ENCODE measurements around the gene PDIA5. TPM values are rescaled to one million over a fixed set of nuclear protein-coding genes. Genes with fewer than 3 reads are reported as not detected.
A peak's percentile ranks its signal among the peaks of the same experiment; 100 is the strongest.
"Not testable (repeated sequence)": the region's sequence is repeated elsewhere in the genome, so short reads cannot be mapped to it uniquely, and the experiment has no call there.

Gene PDIA5
- total RNA-seq, 1 experiment from 2014 or later, result 24.3 TPM

DNA sequence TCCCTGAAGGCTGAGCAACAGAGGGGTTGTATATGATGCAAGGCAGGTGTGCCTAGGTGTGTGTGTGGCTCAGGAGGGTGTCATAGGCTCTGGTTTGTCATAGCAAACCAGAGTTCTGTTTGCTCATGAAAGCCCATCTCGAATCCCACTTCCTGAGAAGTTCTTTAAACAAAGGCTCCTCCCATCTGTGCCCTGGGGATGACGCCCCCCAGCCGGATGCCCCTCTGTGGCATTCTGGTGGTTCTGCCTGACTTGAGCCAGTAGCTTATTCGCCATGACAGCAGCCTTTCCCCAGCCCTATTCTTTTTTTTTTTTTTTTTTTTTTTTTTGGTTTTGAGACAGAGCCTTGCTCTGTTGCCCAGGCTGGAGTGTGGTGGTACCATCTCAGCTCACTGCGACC, 45.4 kb downstream of the PDIA5 start:
- no peaks in the 10 kb centered on the region; a peak in 1 of 5 replicates for H3K9me3 Mint-ChIP-seq
- Histone ChIP-seq H4K91ac (ENCODE audit: insufficient read length, low read depth, low read length) (no peak overlapping the region), H3K23me2 (ENCODE audit: insufficient read length, low read depth, low read length, poor library complexity, severe bottlenecking) (no peaks in the 10 kb centered on the region), H3K23ac (ENCODE audit: insufficient read length, low read depth, low read length) (no peak overlapping the region), H3K9ac (ENCODE audit: extremely low read depth, insufficient read length, low read length) (no peak overlapping the region), H4K5ac (ENCODE audit: insufficient read length, low read depth, low read length) (no peak overlapping the region), H3K27me3 (ENCODE audit: insufficient read depth, low read length) (no peaks in the 10 kb centered on the region), H2BK5ac (ENCODE audit: insufficient read length, low read length) (no peak overlapping the region), H4K8ac (replicated peaks; ENCODE audit: insufficient read length, low read depth, low read length) (no peak overlapping the region), H3K9me3 (ENCODE audit: control insufficient read depth, low read depth, low read length) (no peaks in the 10 kb centered on the region), H3K4me2 (ENCODE audit: insufficient read depth, insufficient read length, low read length) (no peak overlapping the region), H3K4ac (ENCODE audit: low read depth, low read length) (no peak overlapping the region), H3K27ac (ENCODE audit: insufficient read length, low read depth, low read length) (no peak overlapping the region), H3K79me2 (ENCODE audit: insufficient read depth, low read length) (no peaks in the 10 kb centered on the region), H3K18ac (ENCODE audit: insufficient read length, low read depth, low read length) (no peak overlapping the region), H2BK12ac (ENCODE audit: insufficient read length, low read depth, low read length) (no peak overlapping the region), H2BK20ac (ENCODE audit: low read depth, low read length, poor library complexity, severe bottlenecking) (no peak overlapping the region), H2AFZ (ENCODE audit: low read length) (no peak overlapping the region), H3K56ac (ENCODE audit: insufficient read length, low read depth, low read length) (no peak overlapping the region), H3K4me1 (ENCODE audit: insufficient read depth, low read length) (no peaks in the 10 kb centered on the region), H2BK15ac (ENCODE audit: low read depth, low read length) (no peak overlapping the region), H3K14ac (ENCODE audit: insufficient read depth, low read length) (no peak overlapping the region), H4K20me1 (ENCODE audit: control insufficient read depth, insufficient read depth, insufficient read length) (no peaks in the 10 kb centered on the region), H2AK5ac (ENCODE audit: insufficient read length, low read length) (no peak overlapping the region), H2BK120ac (ENCODE audit: low read depth, low read length, poor library complexity, severe bottlenecking) (no peak overlapping the region), H3K79me1 (ENCODE audit: insufficient read depth, low read depth, low read length, poor library complexity, severe bottlenecking) (no peaks in the 10 kb centered on the region), H3T11ph (ENCODE audit: low read length) (no peak overlapping the region)
- H3K4me1 Mint-ChIP-seq, result peaks cover 10 to 20% of the 10 kb centered on the region in 2 experiments
- TF ChIP-seq, protein P1, sequence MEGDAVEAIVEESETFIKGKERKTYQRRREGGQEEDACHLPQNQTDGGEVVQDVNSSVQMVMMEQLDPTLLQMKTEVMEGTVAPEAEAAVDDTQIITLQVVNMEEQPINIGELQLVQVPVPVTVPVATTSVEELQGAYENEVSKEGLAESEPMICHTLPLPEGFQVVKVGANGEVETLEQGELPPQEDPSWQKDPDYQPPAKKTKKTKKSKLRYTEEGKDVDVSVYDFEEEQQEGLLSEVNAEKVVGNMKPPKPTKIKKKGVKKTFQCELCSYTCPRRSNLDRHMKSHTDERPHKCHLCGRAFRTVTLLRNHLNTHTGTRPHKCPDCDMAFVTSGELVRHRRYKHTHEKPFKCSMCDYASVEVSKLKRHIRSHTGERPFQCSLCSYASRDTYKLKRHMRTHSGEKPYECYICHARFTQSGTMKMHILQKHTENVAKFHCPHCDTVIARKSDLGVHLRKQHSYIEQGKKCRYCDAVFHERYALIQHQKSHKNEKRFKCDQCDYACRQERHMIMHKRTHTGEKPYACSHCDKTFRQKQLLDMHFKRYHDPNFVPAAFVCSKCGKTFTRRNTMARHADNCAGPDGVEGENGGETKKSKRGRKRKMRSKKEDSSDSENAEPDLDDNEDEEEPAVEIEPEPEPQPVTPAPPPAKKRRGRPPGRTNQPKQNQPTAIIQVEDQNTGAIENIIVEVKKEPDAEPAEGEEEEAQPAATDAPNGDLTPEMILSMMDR (conservative IDR thresholded peaks at IDR 0.05), result no peak
- no peak overlapping the region for H3K27ac Mint-ChIP-seq
- H3K36me3 Mint-ChIP-seq (ENCODE audit: insufficient read depth in 1 of 3, low read depth in 3 of 3), result peaks cover 20 to 34% (median 22%) of the 10 kb centered on the region in 3 experiments
- WGBS (ENCODE audit: extremely low coverage, insufficient read length, low lambda C conversion rate), result no CpG with 5 or more reads among the region's 5 CpGs
- H3K27me3 Mint-ChIP-seq (ENCODE audit: low read depth), result no peaks in the 10 kb centered on the region
- DNase-seq, result no peak
- H3K4me3 Mint-ChIP-seq, result no peak overlapping the region

GRCh38 chr3:123112656-123113055, 45.8 kb downstream of the PDIA5 start:
- not testable (repeated sequence) for H3T11ph ChIP-seq (ENCODE audit: low read length); H3K4me3 Mint-ChIP-seq; H3K56ac ChIP-seq (ENCODE audit: insufficient read length, low read depth, low read length); H2BK15ac ChIP-seq (ENCODE audit: low read depth, low read length); H4K8ac ChIP-seq (replicated peaks; ENCODE audit: insufficient read length, low read depth, low read length); H3K14ac ChIP-seq (ENCODE audit: insufficient read depth, low read length); H4K20me1 ChIP-seq (ENCODE audit: control insufficient read depth, insufficient read depth, insufficient read length); H2BK20ac ChIP-seq (ENCODE audit: low read depth, low read length, poor library complexity, severe bottlenecking); H3K79me2 ChIP-seq (ENCODE audit: insufficient read depth, low read length); H3K79me1 ChIP-seq (ENCODE audit: insufficient read depth, low read depth, low read length, poor library complexity, severe bottlenecking); H3K4ac ChIP-seq (ENCODE audit: low read depth, low read length); H2BK120ac ChIP-seq (ENCODE audit: low read depth, low read length, poor library complexity, severe bottlenecking); H3K27ac ChIP-seq (ENCODE audit: insufficient read length, low read depth, low read length); H3K27me3 ChIP-seq (ENCODE audit: insufficient read depth, low read length); H3K9me3 Mint-ChIP-seq; H3K4me1 ChIP-seq (ENCODE audit: insufficient read depth, low read length); H4K91ac ChIP-seq (ENCODE audit: insufficient read length, low read depth, low read length); H3K23ac ChIP-seq (ENCODE audit: insufficient read length, low read depth, low read length); H3K9me3 ChIP-seq (ENCODE audit: control insufficient read depth, low read depth, low read length); H2BK5ac ChIP-seq (ENCODE audit: insufficient read length, low read length); H3K27me3 Mint-ChIP-seq (ENCODE audit: low read depth); H3K18ac ChIP-seq (ENCODE audit: insufficient read length, low read depth, low read length); H4K5ac ChIP-seq (ENCODE audit: insufficient read length, low read depth, low read length); H3K23me2 ChIP-seq (ENCODE audit: insufficient read length, low read depth, low read length, poor library complexity, severe bottlenecking); H2BK12ac ChIP-seq (ENCODE audit: insufficient read length, low read depth, low read length); H2AFZ ChIP-seq (ENCODE audit: low read length); H2AK5ac ChIP-seq (ENCODE audit: insufficient read length, low read length); H3K4me2 ChIP-seq (ENCODE audit: insufficient read depth, insufficient read length, low read length); H3K9ac ChIP-seq (ENCODE audit: extremely low read depth, insufficient read length, low read length); DNase-seq
- WGBS (ENCODE audit: extremely low coverage, insufficient read length, low lambda C conversion rate), result no CpG with 5 or more reads among the region's 7 CpGs
- Mint-ChIP-seq H3K36me3 (ENCODE audit: insufficient read depth in 1 of 3, low read depth in 3 of 3) (peaks cover 17 to 34% (median 19%) of the 10 kb centered on the region in 3 experiments), H3K27ac (peak overlapping the region in 2 of 3 experiments; percentile 49 to 57; a peak in 1 of 7 replicates), H3K4me1 (peaks cover 10 to 20% of the 10 kb centered on the region in 2 experiments)

All from H9 (cell line).